Effector memory CD4-positive, alpha-beta T cell (primary cell): ENCODE results near the gene RHCE.
"Not testable (repeated sequence)": the region's sequence is repeated elsewhere in the genome, so short reads cannot be mapped to it uniquely, and the experiment has no call there.

Experiments
- DNase-seq, 3 donors: peaks; one replicate each; pipeline ENCODE4 v3.0.0-alpha.2; 2020
- H3K27ac ChIP-seq: 2 replicates; pipeline ENCODE4 v1.7.0; 2013; ENCODE audit warnings: mild to moderate bottlenecking, low read length, moderate library complexity; ENCODE audit not compliant: insufficient read depth, poor library complexity, severe bottlenecking
- H3K27me3 ChIP-seq: replicated peaks from 2 replicates; pipeline ENCODE4 v1.7.0; 2013; ENCODE audit warnings: mild to moderate bottlenecking, low read length; ENCODE audit not compliant: insufficient read depth, control insufficient read depth, poor library complexity, severe bottlenecking
- H3K36me3 ChIP-seq: 2 replicates; pipeline ENCODE4 v1.7.0; 2013; ENCODE audit warnings: mild to moderate bottlenecking, low read length, moderate library complexity; ENCODE audit not compliant: control insufficient read depth, insufficient read depth
- H3K4me1 ChIP-seq: 2 replicates; pipeline ENCODE4 v1.7.0; 2013; ENCODE audit warnings: low read length, mild to moderate bottlenecking; ENCODE audit not compliant: control insufficient read depth, insufficient read depth, poor library complexity, severe bottlenecking
- H3K4me3 ChIP-seq: 2 replicates; pipeline ENCODE4 v1.7.0; 2013; ENCODE audit warnings: low read length, low read depth, mild to moderate bottlenecking; ENCODE audit not compliant: insufficient read depth, poor library complexity, severe bottlenecking
- H3K9me3 ChIP-seq: 2 replicates; pipeline ENCODE4 v1.7.0; 2013; ENCODE audit warnings: mild to moderate bottlenecking, low read length, moderate library complexity; ENCODE audit not compliant: control insufficient read depth

The RHCE gene

DNA sequence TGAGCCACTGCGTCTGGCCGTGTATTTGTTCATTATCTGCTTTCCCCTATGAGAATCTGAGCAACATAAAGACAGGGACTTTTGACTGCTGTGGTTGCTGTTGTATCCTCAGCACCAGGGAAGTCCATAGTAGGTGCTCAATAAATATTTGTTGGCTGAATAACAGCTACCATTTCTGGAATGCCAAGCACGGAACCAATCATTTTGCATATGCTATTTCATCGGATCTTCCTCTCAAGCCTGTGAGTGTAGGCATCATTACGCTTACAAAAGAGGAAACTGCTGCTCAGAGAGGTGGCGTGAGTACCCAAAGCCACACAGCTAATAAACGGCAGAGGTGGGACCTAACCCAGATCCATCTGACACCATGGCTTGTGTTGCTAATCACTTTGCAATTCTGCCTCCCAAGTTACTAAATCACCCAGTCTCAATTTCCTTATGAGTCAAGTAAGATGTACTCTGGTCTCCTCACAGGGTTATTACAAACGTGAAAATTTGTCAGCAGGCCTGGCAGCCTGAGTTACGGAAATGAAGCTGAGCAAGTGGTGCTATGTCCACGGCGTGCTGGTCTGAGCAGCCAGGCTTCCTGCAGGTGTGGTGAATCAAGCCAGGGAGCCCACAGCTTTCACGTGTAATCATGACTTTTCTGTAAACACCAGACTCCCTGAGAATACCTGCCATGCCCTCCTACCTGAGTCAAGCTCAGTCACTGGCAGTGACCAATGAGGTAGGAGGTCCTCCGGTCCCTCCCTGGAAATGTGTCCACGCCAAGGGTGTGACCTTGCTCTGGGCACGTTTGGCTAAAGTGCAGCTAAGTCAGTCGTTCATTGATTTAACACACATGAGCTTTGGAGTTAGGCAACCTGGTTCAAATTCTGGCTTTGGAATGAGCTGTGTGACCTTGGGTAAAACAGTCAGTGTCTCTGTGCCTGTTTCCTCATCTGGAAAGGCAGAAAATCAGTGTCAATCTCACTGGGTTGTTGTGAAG lies 4.8 kb upstream of the RHCE start:
- Histone ChIP-seq H3K4me1 (no peaks in the 10 kb centered on the region), H3K4me3 (no peak overlapping the region), H3K36me3 (no peaks in the 10 kb centered on the region), H3K9me3 (no peaks in the 10 kb centered on the region), H3K27me3 (no peaks in the 10 kb centered on the region), H3K27ac (no peak overlapping the region)
- DNase-seq = no peak

GRCh38 chr1:25423206-25423605 lies 2.6 kb upstream of the RHCE start:
- H3K27ac ChIP-seq, H3K27me3 ChIP-seq, DNase-seq, H3K9me3 ChIP-seq, H3K4me1 ChIP-seq, H3K36me3 ChIP-seq, H3K4me3 ChIP-seq: not testable (repeated sequence)

DNA sequence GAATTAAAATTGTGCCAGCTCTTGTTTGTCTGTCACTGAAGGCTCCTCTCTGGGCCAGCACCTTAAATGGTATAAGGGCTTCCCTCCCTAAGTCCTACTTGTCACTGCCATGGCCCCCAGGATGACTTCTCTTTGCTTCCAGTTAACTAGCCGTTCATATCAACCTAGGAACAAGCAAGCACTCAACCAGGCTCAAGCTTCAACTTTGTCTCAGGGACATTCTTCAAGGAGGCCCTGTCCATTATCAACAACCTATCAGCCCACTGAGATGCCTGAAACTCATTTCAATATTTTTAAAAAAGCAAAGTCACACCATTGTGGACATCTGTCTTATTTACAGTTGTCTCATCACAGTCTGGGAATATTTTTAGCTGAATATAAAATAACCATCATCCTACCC lies 1.3 kb downstream of the RHCE start:
- DNase-seq, H3K36me3 ChIP-seq, H3K4me1 ChIP-seq, H3K27ac ChIP-seq, H3K27me3 ChIP-seq, H3K4me3 ChIP-seq, H3K9me3 ChIP-seq: not testable (repeated sequence)

DNA sequence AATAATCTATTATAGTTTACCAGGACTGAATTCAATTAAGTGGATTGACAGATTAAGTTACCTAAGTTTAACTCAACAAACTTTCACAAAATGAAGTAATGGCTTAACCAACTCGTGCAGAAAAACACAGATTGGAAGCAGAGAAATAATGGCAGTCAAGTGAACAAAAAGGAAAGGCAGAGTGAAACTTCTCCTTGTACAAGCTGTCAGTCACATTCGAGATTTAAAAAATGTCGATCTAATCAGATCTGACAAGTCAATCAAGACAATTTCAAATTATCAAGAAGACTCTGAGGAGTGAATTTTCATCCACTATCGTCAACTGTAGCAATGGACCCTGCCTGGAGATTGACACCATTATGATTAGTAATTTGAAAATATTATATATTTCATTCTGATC lies 3.3 kb downstream of the RHCE start:
- not testable (repeated sequence) for H3K27me3 ChIP-seq, H3K4me3 ChIP-seq, H3K9me3 ChIP-seq, H3K36me3 ChIP-seq, H3K27ac ChIP-seq, DNase-seq, H3K4me1 ChIP-seq

DNA sequence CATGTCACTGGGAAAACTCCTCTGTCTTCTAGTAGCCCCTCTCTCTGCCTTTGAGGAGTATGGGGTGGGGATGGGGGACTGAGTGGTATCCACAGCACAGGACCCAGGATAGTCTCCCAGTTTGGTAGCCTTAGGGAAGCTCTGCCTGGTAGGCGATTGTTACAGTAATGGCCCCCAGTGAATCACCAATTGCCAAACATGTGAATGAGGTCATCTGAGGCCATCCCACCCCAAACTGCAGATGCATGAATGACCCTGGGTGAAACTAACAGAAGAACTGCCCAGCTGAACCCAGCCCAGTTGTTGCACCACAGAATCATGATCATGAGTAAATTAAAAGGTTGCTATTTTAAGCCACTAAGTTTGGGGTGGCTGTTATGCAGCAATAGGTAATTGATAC lies 6.0 kb downstream of the RHCE start:
- not testable (repeated sequence) for H3K4me1 ChIP-seq, H3K9me3 ChIP-seq, DNase-seq, H3K4me3 ChIP-seq, H3K27me3 ChIP-seq, H3K27ac ChIP-seq, H3K36me3 ChIP-seq

DNA sequence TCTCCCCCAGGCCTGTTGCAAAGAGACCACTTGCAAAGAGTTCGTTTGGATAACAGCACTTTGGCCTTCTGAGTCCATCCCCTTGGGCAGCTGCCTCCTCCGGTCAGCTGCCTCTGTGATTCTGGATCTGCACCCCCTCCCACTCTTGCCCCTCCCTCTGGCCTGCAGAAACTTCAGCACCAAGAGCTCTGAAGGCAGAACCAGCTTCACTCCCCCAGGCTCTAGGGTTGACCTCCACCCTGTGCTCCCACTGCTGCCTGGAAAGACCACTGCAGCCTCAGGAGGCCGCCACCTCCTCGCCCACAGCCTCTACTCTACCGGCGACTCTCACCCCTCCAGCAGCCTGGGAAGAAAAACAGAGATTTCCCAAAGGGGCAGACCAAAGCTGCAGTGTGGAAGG lies 6.5 kb downstream of the RHCE start:
- not testable (repeated sequence) for H3K4me3 ChIP-seq, H3K36me3 ChIP-seq, DNase-seq, H3K9me3 ChIP-seq, H3K4me1 ChIP-seq, H3K27ac ChIP-seq, H3K27me3 ChIP-seq

DNA sequence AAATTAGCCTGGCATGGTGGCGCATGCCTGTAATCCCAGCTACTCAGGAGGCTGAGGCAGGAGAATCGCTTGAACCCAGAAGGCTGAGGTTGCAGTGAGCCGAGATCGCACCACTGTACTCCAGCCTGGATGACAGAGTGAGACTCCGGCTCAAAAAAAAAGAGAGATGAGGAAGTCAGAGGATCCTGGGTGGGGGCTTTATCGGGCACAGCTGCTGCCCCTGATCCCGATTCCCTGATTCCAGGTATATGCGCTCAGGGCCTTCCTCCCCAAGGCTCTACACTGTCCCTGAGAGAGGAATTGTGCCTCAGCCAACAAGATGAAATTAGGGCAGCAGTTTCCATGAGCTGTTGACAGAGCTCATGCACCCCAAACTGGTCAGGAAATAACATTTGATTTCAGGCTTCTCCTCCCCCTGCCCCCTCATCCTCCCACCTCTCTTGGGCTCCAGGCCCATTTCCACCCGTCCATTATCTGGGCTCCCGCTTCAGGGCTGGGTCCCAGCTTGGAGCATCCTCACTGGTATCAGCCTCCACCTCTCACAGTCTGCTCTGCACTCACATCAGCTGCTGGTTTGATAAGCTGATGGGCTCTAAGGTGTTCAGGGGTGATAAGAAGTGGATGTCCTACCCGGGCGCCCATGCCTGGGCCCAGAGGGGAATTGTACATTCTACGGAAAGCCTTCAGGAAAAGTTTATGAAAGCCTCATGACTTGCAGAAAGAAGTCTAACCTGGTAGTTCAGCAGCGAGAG lies 7.6 kb downstream of the RHCE start:
- H3K4me1 ChIP-seq, H3K27me3 ChIP-seq, DNase-seq, H3K36me3 ChIP-seq, H3K9me3 ChIP-seq, H3K27ac ChIP-seq, H3K4me3 ChIP-seq: not testable (repeated sequence)

GRCh38 chr1:25409641-25410427 lies 10.8 kb downstream of the RHCE start:
- not testable (repeated sequence) for DNase-seq, H3K27me3 ChIP-seq, H3K27ac ChIP-seq, H3K4me1 ChIP-seq, H3K4me3 ChIP-seq, H3K9me3 ChIP-seq, H3K36me3 ChIP-seq

- not testable (repeated sequence) for H3K9me3 ChIP-seq, H3K4me3 ChIP-seq, H3K36me3 ChIP-seq, H3K27me3 ChIP-seq, H3K27ac ChIP-seq, H3K4me1 ChIP-seq, DNase-seq
Observed at GRCh38 chr1:25405731-25406305, 14.8 kb downstream of the RHCE start.
